HuH-7 (cell line): Measurements from ENCODE around the gene NBPF1.
A peak's percentile ranks its signal among the peaks of the same experiment; 100 is the strongest.
"Not testable (repeated sequence)": the region's sequence is repeated elsewhere in the genome, so short reads cannot be mapped to it uniquely, and the experiment has no call there.

ENCODE experiments used
- DNase-seq: peaks from one replicate; pipeline ENCODE4 v3.0.0; 2011; ENCODE audit warnings: low spot score

The NBPF1 gene

GRCh38 chr1:16613185-16614147, at the start of gene NBPF1:
NBPF1 (minus strand) TSS chr1:16613564.
- DNase-seq: peak; percentile 100

DNA sequence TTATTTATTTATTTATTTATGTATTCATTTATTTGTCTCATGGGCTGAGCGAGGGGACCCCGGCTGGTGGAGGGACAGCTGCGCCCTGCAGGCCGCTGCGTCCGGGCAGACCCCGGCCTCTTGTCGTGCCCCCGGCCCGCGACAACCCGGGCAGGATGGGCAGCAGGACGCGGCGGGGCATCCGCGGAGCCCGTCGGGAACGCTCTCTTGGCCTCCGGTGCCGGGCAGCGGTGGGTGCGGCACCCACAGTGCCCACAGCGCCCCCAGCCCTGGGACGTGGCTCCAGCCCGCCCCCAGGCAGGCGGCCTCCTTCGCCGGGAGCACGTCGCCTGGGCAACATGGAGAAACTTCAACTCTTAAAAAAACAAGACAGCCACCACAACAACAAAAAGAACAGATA, 44.9 kb upstream of the NBPF1 start:
- not testable (repeated sequence) for DNase-seq

GRCh38 chr1:16656981-16657683, 43.8 kb upstream of the NBPF1 start:
- DNase-seq: not testable (repeated sequence)

- DNase-seq: not testable (repeated sequence)
Measured at GRCh38 chr1:16656574-16656973, 43.2 kb upstream of the NBPF1 start.

DNA sequence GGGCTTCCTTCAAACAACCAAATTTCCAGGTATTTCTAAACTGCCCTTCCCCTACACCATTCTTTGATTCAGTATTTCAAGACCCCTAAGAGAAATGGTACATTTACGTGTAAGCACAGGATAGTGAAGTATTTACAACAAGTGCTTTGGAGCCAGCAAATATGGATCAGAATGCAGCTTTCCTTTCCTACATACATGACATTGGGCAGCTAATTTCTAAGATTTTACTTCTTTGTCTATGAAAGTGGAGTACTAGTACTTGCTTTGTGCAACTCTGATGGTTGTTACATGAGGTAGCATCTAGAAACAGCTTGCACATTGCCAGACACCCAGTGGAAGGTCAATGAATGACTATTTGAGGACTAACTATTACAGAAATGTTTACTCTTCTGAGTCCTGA, 38.2 kb upstream of the NBPF1 start:
- DNase-seq: not testable (repeated sequence)

- not testable (repeated sequence) for DNase-seq
Measured at GRCh38 chr1:16649960-16650359, 36.6 kb upstream of the NBPF1 start.

- not testable (repeated sequence) for DNase-seq
Measured at GRCh38 chr1:16649390-16649789, 36.0 kb upstream of the NBPF1 start.

DNA sequence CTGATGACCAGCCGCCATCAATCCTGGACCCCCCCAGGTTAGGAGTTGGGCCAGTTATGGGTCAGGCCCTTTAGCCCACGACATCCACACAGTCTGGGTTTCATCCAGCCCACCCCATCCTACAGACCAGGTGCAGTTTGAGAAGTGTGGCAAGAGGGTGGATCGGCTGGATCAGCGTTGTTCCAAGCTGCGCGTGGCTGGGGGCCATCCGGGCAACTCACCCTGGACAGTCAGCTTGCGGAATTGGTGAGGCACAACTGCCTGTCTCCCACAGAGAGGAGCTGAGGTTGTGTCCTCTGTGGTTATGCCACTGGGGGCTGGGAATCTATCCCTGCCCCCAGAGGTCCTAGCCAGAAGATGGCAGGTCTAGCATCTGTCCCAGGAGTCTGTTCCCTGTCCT, 35.4 kb upstream of the NBPF1 start:
- DNase-seq: not testable (repeated sequence)

DNA sequence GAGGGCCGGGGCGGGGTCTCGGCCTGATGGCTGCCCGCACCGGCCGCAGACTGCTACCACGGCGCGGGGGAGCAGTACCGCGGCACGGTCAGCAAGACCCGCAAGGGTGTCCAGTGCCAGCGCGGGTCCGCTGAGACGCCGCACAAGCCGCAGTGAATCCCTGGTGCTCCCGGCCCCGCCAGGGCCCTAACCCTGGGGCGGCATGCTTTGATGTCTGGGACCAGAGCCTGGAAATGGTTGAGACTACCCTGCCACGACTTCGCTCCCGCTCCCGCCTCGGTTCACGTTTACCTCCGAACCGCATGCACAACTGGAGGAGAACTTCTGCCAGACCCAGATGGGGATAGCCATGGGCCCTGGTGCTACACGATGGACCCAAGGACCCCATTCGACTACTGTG, 34.9 kb upstream of the NBPF1 start:
- DNase-seq: not testable (repeated sequence)

GRCh38 chr1:16647179-16648176, 34.1 kb upstream of the NBPF1 start:
- DNase-seq: not testable (repeated sequence)

GRCh38 chr1:16646716-16647115, 33.4 kb upstream of the NBPF1 start:
- DNase-seq: not testable (repeated sequence)

GRCh38 chr1:16646061-16646664, 32.8 kb upstream of the NBPF1 start:
- not testable (repeated sequence) for DNase-seq

GRCh38 chr1:16645271-16646060, 32.1 kb upstream of the NBPF1 start:
- peak; percentile 88 for DNase-seq

GRCh38 chr1:16644482-16645270, 31.3 kb upstream of the NBPF1 start:
- peak; percentile 99 for DNase-seq

- DNase-seq: no peak
Measured at GRCh38 chr1:16644193-16644481, 30.8 kb upstream of the NBPF1 start.

GRCh38 chr1:16643476-16644192, 30.3 kb upstream of the NBPF1 start:
- DNase-seq: not testable (repeated sequence)

GRCh38 chr1:16643001-16643411, 29.6 kb upstream of the NBPF1 start:
- not testable (repeated sequence) for DNase-seq

DNA sequence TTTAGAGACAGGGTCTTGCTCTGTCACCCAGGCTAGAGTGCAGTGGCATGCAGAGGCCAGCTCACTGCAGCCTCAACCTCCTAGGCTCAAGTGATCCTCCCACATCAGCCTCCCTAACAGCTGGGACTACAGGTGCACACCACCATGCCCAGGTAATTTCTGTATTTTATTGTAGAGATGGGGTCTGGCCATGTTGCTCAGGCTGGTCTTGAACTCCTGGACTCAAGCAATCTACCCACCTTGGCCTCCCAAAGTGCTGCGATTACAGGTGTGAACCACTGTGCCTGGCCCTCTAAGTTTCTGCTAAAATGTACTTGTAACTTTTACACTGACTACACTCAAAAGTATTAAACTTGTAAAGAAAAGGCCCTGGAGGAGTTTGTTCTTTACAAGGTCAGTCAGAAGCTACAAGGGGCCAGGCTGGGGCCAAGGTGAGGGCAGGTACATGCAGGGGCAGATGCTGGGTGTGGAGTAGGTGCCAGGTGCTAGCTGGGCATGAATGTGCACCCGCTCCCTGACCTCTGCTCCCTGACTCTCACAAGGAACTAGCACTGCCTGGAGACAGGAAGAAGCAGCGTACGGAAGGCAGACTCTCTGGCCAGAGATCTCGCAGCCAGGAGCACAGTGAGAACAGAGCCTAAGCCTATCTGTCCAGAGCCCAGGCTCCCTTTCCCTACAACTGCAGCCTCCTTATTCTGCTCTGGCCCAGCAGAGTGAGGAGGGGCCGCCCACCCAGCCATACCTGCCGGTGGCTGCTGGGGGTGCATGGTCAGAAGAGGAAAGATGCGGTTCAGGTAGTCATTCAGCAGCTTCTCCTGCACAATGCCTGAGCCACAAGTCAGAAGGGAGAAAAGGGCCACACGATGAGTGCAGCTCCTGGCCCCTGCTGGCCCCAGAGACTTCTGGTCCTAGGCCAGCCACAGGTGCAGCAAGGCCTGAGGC, 28.9 kb upstream of the NBPF1 start:
- not testable (repeated sequence) for DNase-seq
